A549 treated with AZD9567 at 1 μM for 4 hours (cell line): ENCODE results near the gene CTAGE4. TPM values are rescaled to one million over a fixed set of nuclear protein-coding genes. Genes with fewer than 3 reads are reported as not detected.

Experiments
- total RNA-seq: library from RNA; stranded (reverse); fragments of 200-300 nt; extraction: Qiagen RNA extraction; gene quantifications from 5 replicates; pipeline ENCODE4 v1.2.3, GENCODE V29; 2022; ENCODE audit not compliant: insufficient read depth

CTAGE4 gene, protein sequence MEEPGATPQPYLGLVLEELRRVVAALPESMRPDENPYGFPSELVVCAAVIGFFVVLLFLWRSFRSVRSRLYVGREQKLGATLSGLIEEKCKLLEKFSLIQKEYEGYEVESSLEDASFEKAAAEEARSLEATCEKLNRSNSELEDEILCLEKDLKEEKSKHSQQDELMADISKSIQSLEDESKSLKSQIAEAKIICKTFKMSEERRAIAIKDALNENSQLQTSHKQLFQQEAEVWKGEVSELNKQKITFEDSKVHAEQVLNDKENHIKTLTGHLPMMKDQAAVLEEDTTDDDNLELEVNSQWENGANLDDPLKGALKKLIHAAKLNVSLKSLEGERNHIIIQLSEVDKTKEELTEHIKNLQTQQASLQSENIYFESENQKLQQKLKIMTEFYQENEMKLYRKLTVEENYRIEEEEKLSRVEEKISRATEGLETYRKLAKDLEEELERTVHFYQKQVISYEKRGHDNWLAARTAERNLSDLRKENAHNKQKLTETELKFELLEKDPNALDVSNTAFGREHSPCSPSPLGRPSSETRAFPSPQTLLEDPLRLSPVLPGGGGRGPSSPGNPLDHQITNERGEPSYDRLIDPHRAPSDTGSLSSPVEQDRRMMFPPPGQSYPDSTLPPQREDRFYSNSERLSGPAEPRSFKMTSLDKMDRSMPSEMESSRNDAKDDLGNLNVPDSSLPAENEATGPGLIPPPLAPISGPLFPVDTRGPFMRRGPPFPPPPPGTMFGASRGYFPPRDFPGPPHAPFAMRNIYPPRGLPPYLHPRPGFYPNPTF
- total RNA-seq, result 0.02 to 0.03 TPM in 2 of 5 replicates, not detected in the others

DNA sequence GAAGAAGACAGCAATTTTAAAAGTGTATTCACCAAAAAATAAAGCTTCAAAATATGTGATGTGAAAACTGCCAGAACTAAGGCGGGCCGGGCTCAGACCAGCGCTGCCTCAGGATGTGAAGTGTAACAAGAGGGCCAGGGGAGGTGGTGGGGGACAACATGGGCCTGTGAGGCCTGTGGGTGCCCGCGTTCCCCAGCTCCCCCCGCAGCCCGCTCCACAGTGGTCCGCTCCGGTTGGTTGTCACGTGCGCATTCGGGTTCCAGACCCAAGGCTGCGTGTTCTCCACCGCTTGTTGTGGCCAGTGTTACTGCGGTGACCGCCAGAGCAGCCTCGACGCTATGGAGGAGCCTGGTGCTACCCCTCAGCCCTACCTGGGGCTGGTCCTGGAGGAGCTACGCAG is at the start of gene CTAGE4:
Gene CTAGE4, plus strand, starts transcription at position 301 of the 400 bp plus-strand sequence. Its CDS starts 38 bp downstream, at position 339.

DNA sequence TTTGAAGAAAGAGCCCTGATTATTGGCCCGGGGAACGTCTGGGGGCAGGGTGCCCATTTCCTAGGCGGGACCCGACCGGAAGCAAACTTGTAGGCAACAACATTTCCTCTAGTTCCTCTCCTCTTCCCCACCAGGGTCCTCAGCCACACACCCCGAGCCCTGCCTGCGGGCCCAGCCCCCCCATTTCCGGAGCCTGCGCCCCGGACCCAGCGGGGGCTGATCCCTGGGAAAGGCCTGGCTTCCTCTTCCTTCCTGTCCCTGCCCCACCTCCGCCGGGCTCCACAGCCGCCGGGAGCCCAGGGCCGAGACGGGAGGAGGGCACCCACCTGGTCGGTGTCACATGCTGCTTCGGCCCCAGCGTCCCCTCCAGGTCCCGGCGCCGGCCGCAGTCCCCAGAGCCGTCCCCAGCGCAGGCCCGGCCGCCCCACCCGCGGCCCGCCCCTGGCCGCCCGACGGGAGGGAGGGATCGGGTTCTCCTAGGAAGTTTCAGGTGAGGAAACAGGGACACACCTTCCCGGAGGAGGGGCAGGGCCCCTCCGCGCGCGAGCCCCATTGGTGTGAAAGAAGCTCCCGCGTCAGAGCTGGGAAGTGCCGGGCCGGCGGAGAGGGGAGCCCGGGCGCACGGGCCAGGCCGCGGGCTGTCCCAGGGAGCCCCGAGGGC is 12.1 kb downstream of the CTAGE4 start, which contains the start of gene ARHGEF35:
Gene ARHGEF35, minus strand, starts transcription at position 622 of the 661 bp plus-strand sequence. CDS start 7,450 bp downstream, outside the sequence.

Other genes starting within 250 kb of the CTAGE4 start
- not detected in 5 replicates for gene OR2F2, start 248.2 kb upstream of the CTAGE4 start, total RNA-seq
- not detected in 5 replicates for gene OR2F1, start 228.6 kb upstream of the CTAGE4 start, total RNA-seq
- not detected in 5 replicates for gene OR6B1, start 183.1 kb upstream of the CTAGE4 start, total RNA-seq
- gene OR2A5, start 134.5 kb upstream of the CTAGE4 start, total RNA-seq, result not detected in 5 replicates
- not detected in 5 replicates for gene OR2A25, start 113.7 kb upstream of the CTAGE4 start, total RNA-seq
- gene OR2A12, start 97.2 kb upstream of the CTAGE4 start, total RNA-seq, result not detected in 5 replicates
- not detected in 5 replicates for gene OR2A2, start 73.9 kb upstream of the CTAGE4 start, total RNA-seq
- gene OR2A14, start 60.3 kb upstream of the CTAGE4 start, total RNA-seq, result not detected in 5 replicates
- gene ARHGEF35, start 12.4 kb downstream of the CTAGE4 start, total RNA-seq, result 0.27 to 0.53 TPM (median 0.39 TPM) in 4 of 5 replicates, not detected in the other
- not detected in 5 replicates for gene OR2A42, start 56.1 kb downstream of the CTAGE4 start, total RNA-seq
- not detected in 5 replicates for gene OR2A7, start 81.3 kb downstream of the CTAGE4 start, total RNA-seq
- gene CTAGE8, start 85.8 kb downstream of the CTAGE4 start, total RNA-seq, result 0.02 TPM in 1 of 5 replicates, not detected in the others
- gene OR2A1, start 129.0 kb downstream of the CTAGE4 start, total RNA-seq, result not detected in 5 replicates
- gene ARHGEF5, start 171.9 kb downstream of the CTAGE4 start, total RNA-seq, result 2.1 to 3.5 TPM (median 2.2 TPM) in 5 replicates
- not detected in 5 replicates for gene NOBOX, start 220.2 kb downstream of the CTAGE4 start, total RNA-seq